HepG2 (cell line): ENCODE results near the gene C14orf180. TPM values are rescaled to one million over a fixed set of nuclear protein-coding genes. Genes with fewer than 3 reads are reported as not detected.

Experiments used
- KLF6 ChIP-seq: IDR thresholded peaks from 2 replicates; pipeline ENCODE4 v1.8.0; 2016; ENCODE audit warnings: missing biosample characterization, missing genetic modification reagents
- NR2F2 ChIP-seq: IDR thresholded peaks from 2 replicates; pipeline ENCODE4 v1.6.1; 2012; ENCODE audit warnings: low read depth, inconsistent platforms, borderline replicate concordance
- ZBTB20 ChIP-seq: sonication (generic); formaldehyde crosslinking; IDR thresholded peaks from 2 replicates; pipeline ENCODE4 v1.8.1; 2023; ENCODE audit warnings: missing genetic modification reagents, low read depth, mild to moderate bottlenecking, borderline replicate concordance
- ZFAT ChIP-seq: sonication (generic); formaldehyde crosslinking; conservative IDR thresholded peaks from 2 replicates; pipeline ENCODE4 v1.8.1; 2023; ENCODE audit warnings: missing genetic modification reagents, inconsistent platforms
- ZNF292 ChIP-seq: sonication (generic); formaldehyde crosslinking; IDR thresholded peaks from 2 replicates; pipeline ENCODE4 v1.8.1; 2022; ENCODE audit warnings: mild to moderate bottlenecking, low read depth, missing genetic modification reagents, borderline replicate concordance
- ZNF34 ChIP-seq: sonication (generic); formaldehyde crosslinking; IDR thresholded peaks from 2 replicates; pipeline ENCODE4 v1.4.0; 2020; ENCODE audit warnings: mild to moderate bottlenecking, missing genetic modification reagents, borderline replicate concordance
- ZNF678 ChIP-seq: sonication (generic); formaldehyde crosslinking; IDR thresholded peaks from 2 replicates; pipeline ENCODE4 v1.4.0; 2020; ENCODE audit warnings: mild to moderate bottlenecking, missing genetic modification reagents
- polyA plus RNA-seq, 8 experiments: library from polyadenylated mRNA; depleted of rRNA in 3 of 8; stranded (reverse) in 7 of 8; unstranded in 1 of 8; fragments of >200 nt; fragmentation: Illumina TruSeq in 4 of 8; extraction: Trizol in 4 of 8; gene quantifications; 2 replicates each; pipeline versions ENCODE4 v1.2.1 to v1.2.3, GENCODE V29; 2011 to 2016; ENCODE audit warnings: low read depth in 4 of 8, missing spikeins in 1 of 8, mixed read lengths in 1 of 8; ENCODE audit not compliant: insufficient read depth in 1 of 8
- total RNA-seq, 5 experiments: library from RNA; depleted of rRNA; stranded (reverse); fragments of >200 nt; fragmentation: Illumina TruSeq; extraction: Trizol; gene quantifications; 2 replicates each; pipeline ENCODE4 v1.2.3, GENCODE V29; 2016; ENCODE audit warnings: low read depth in 1 of 5
- TF ChIP-seq, protein P1 (sequence below): sonication (generic); formaldehyde crosslinking; IDR thresholded peaks from 2 replicates; pipeline ENCODE4 v1.5.0; 2020; ENCODE audit warnings: mild to moderate bottlenecking, low read depth, missing genetic modification reagents, borderline replicate concordance
- TF ChIP-seq, protein P2 (sequence below): sonication (generic); formaldehyde crosslinking; IDR thresholded peaks from 2 replicates; pipeline ENCODE4 v1.4.0; 2020; ENCODE audit warnings: mild to moderate bottlenecking, missing genetic modification reagents
- TF ChIP-seq, protein P3 (sequence below), 2 experiments: sonication (generic) in 1 of 2; formaldehyde crosslinking in 1 of 2; IDR thresholded peaks; 2 replicates each; pipeline versions ENCODE4 v1.6.1 to v1.9.0; 2014 to 2022; ENCODE audit warnings: antibody characterized with exemption in 1 of 2, borderline replicate concordance in 1 of 2, inconsistent platforms in 1 of 2, low read depth in 1 of 2, missing genetic modification reagents in 1 of 2

The C14orf180 gene
- total and polyA plus RNA-seq, 2 of the 13 experiments (the other 11 are each of a cell fraction or from before 2014, with no cell fraction given) = not detected

DNA sequence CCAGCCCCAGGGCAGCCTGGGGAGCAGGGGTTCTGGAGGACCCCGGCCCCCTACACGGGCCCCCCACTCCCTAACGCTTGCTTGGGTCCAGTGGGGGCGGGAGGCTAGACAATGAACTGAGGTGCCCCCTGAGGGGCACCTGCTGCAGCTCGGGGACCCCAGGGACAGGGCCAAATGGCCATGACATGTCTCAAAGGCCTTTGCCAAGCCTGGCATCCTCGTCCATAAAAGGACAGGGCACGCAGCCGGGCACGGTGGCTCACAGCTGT lies 11.7 kb upstream of the C14orf180 start (continued):
- TF ChIP-seq, protein P1, sequence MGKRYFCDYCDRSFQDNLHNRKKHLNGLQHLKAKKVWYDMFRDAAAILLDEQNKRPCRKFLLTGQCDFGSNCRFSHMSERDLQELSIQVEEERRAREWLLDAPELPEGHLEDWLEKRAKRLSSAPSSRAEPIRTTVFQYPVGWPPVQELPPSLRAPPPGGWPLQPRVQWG (CRISPR knock-in tag) = no peak
- TF ChIP-seq ZFAT (CRISPR knock-in tag) (no peak), NR2F2 (no peak), ZNF678 (CRISPR knock-in tag) (no peak), ZNF34 (no peak), ZNF292 (CRISPR knock-in tag) (no peak), ZBTB20 (CRISPR knock-in tag) (no peak), KLF6 (CRISPR knock-in tag) (no peak)
- TF ChIP-seq, protein P2, sequence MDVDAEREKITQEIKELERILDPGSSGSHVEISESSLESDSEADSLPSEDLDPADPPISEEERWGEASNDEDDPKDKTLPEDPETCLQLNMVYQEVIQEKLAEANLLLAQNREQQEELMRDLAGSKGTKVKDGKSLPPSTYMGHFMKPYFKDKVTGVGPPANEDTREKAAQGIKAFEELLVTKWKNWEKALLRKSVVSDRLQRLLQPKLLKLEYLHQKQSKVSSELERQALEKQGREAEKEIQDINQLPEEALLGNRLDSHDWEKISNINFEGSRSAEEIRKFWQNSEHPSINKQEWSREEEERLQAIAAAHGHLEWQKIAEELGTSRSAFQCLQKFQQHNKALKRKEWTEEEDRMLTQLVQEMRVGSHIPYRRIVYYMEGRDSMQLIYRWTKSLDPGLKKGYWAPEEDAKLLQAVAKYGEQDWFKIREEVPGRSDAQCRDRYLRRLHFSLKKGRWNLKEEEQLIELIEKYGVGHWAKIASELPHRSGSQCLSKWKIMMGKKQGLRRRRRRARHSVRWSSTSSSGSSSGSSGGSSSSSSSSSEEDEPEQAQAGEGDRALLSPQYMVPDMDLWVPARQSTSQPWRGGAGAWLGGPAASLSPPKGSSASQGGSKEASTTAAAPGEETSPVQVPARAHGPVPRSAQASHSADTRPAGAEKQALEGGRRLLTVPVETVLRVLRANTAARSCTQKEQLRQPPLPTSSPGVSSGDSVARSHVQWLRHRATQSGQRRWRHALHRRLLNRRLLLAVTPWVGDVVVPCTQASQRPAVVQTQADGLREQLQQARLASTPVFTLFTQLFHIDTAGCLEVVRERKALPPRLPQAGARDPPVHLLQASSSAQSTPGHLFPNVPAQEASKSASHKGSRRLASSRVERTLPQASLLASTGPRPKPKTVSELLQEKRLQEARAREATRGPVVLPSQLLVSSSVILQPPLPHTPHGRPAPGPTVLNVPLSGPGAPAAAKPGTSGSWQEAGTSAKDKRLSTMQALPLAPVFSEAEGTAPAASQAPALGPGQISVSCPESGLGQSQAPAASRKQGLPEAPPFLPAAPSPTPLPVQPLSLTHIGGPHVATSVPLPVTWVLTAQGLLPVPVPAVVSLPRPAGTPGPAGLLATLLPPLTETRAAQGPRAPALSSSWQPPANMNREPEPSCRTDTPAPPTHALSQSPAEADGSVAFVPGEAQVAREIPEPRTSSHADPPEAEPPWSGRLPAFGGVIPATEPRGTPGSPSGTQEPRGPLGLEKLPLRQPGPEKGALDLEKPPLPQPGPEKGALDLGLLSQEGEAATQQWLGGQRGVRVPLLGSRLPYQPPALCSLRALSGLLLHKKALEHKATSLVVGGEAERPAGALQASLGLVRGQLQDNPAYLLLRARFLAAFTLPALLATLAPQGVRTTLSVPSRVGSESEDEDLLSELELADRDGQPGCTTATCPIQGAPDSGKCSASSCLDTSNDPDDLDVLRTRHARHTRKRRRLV (CRISPR knock-in tag) = no peak
- TF ChIP-seq, protein P3, sequence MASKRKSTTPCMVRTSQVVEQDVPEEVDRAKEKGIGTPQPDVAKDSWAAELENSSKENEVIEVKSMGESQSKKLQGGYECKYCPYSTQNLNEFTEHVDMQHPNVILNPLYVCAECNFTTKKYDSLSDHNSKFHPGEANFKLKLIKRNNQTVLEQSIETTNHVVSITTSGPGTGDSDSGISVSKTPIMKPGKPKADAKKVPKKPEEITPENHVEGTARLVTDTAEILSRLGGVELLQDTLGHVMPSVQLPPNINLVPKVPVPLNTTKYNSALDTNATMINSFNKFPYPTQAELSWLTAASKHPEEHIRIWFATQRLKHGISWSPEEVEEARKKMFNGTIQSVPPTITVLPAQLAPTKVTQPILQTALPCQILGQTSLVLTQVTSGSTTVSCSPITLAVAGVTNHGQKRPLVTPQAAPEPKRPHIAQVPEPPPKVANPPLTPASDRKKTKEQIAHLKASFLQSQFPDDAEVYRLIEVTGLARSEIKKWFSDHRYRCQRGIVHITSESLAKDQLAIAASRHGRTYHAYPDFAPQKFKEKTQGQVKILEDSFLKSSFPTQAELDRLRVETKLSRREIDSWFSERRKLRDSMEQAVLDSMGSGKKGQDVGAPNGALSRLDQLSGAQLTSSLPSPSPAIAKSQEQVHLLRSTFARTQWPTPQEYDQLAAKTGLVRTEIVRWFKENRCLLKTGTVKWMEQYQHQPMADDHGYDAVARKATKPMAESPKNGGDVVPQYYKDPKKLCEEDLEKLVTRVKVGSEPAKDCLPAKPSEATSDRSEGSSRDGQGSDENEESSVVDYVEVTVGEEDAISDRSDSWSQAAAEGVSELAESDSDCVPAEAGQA (IDR thresholded peaks at IDR 0.05; ENCODE audit: low read depth) = no peak
- TF ChIP-seq, protein P3 (CRISPR knock-in tag; IDR thresholded peaks at IDR 0.05; ENCODE audit: borderline replicate concordance) = no peak
